Retinal pigment epithelial cell (primary cell): Measurements from ENCODE around the gene P4HB.

ENCODE experiments used
- DNase-seq: peaks from one replicate; pipeline ENCODE4 v3.0.0-alpha.2; 2010; ENCODE audit warnings: low read depth
- H3K4me3 ChIP-seq: 2 replicates; pipeline ENCODE4 v1.5.1; 2011; ENCODE audit warnings: mild to moderate bottlenecking, low read length, control low read depth, moderate library complexity
- TF ChIP-seq, protein P1 (sequence below): conservative IDR thresholded peaks from 2 replicates; pipeline ENCODE4 v1.5.1; 2011; ENCODE audit warnings: low read depth, low read length, control low read depth, inconsistent platforms

The P4HB gene

GRCh38 chr17:81885454-81885853 lies 25.1 kb upstream of the P4HB start:
- no peak overlapping the region for H3K4me3 ChIP-seq
- DNase-seq = no peak
- TF ChIP-seq, protein P1, sequence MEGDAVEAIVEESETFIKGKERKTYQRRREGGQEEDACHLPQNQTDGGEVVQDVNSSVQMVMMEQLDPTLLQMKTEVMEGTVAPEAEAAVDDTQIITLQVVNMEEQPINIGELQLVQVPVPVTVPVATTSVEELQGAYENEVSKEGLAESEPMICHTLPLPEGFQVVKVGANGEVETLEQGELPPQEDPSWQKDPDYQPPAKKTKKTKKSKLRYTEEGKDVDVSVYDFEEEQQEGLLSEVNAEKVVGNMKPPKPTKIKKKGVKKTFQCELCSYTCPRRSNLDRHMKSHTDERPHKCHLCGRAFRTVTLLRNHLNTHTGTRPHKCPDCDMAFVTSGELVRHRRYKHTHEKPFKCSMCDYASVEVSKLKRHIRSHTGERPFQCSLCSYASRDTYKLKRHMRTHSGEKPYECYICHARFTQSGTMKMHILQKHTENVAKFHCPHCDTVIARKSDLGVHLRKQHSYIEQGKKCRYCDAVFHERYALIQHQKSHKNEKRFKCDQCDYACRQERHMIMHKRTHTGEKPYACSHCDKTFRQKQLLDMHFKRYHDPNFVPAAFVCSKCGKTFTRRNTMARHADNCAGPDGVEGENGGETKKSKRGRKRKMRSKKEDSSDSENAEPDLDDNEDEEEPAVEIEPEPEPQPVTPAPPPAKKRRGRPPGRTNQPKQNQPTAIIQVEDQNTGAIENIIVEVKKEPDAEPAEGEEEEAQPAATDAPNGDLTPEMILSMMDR = no peak

DNA sequence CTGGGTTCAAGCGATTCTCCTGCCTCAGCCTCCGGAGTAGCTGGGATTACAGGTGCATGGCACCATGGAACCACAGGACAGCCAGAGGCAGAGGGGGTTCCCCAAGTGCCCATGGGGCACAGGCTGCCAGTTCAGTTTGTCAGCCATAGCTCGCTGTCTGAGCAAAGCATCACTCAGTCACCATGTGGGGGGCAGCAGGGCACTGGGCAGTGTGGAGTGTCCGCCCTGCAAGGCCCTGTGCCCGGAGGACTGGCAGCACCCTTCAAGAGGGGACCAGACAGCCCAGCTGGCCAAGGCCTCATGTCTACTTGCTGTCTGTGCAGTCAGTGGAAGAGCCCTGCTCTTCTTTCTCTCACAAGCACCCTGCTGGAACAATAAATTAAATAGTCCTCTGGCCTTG lies 24.6 kb upstream of the P4HB start:
- TF ChIP-seq, protein P1 = no peak
- DNase-seq = no peak
- no peak overlapping the region for H3K4me3 ChIP-seq

DNA sequence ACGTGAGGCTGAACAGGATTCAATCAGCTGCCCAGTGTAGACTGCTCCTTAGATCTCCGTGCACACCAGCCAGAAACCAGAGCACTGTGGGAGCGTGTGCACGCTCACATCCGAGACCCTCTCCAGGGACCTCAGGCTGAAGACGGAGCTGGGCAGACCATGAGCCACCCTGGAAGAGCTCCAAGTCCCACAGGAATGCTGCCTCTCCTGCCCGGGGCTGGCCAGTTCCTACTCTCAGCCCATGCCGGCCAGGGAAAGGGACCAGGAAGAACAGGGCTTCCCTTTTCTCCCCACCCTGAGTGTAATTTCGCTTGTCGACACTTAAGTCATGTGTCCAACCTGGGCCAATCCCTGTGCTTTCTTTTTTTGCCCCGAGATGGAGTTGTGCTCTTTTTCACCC lies 24.2 kb upstream of the P4HB start:
- no peak overlapping the region for H3K4me3 ChIP-seq
- TF ChIP-seq, protein P1 = no peak
- DNase-seq = no peak

DNA sequence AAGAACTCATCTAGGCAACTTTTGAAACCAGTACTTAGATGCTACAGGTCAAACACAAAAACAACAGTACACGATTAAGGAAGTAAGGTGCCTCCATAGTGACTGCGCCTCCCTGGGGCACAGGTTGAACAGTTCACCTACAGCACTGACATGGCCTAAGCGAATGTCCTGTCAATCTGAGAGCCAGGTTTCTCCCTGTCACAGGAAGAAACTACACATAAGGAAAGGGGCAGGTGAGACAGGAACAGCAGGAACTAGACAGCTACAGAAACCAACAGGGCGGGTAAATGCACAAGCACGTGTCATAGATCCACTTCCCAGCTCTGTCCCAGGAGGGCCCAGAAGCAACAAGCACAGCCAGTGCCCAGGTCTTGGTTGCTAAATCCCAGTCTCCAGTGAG lies 18.8 kb upstream of the P4HB start:
- TF ChIP-seq, protein P1 = no peak
- no peak overlapping the region for H3K4me3 ChIP-seq
- DNase-seq = no peak

GRCh38 chr17:81878294-81878693 lies 18.0 kb upstream of the P4HB start:
- TF ChIP-seq, protein P1 = no peak
- H3K4me3 ChIP-seq = no peak overlapping the region
- no peak for DNase-seq

- DNase-seq = no peak
- H3K4me3 ChIP-seq = no peak overlapping the region
- TF ChIP-seq, protein P1 = no peak
Measured at GRCh38 chr17:81877569-81877968, 17.2 kb upstream of the P4HB start.

DNA sequence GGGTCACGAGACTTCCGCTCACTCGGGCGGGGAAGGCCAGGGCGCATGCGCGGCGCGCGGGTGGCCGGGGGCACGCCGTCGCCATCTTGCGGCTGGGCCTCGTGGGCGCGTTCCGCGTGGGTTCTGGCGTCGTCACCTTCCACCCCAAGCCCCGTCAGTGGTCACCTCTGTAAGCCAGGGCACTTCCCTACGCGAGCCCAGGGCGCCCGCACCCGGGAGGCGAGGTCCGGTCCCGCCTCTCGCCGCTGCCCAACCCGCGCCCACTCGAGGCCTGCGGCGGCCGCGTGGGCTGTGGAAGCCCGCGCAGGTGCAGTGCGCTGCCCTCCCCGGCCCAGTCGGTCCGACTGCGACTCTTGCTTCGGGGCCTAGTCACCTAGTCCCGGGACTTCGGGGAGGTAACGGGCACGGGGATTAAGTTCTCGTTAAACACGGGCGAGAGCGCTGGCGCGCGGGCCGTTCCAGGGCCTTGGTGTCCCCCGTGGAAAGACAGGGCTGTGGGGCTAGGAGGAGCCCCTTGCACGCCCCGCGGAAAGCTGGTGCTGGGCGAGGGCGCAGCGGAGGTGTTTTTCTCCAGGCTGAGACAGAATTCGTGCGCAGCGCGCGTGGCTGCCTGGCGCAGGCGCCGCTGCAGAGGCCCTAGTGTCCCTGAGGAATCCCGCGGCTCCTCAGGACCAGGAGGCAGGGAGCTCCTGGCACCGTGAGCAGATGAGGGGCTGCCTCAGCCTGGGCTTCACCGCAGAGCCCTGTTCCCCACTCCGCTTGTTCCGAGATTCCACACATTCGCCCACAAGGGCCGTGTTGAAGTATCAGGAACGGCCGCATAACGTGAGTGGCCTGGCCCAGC lies 11.3 kb upstream of the P4HB start:
- TF ChIP-seq, protein P1 = no peak
- peak overlapping the region; percentile 77 for H3K4me3 ChIP-seq
- no peak for DNase-seq
